Astrocyte of the cerebellum (primary cell): ENCODE measurements around the gene TMEM175.

Experiments
- DNase-seq: peaks from one replicate; pipeline ENCODE4 v3.0.0-alpha.2; 2011; ENCODE audit warnings: low read depth
- H3K4me3 ChIP-seq: 2 replicates; pipeline ENCODE4 v1.5.1; 2011; ENCODE audit warnings: mild to moderate bottlenecking, low read depth, low read length, moderate library complexity
- CTCF ChIP-seq: IDR thresholded peaks from 2 replicates; pipeline ENCODE4 v1.5.1; 2012; ENCODE audit warnings: low read length, low read depth, moderate library complexity, mild to moderate bottlenecking; ENCODE audit errors: missing control alignments
- in situ Hi-C: cut with HindIII; loops from 2 replicates; pipeline ENCODE4 v1.10.0; 2017; ENCODE audit warnings: low sequenced_read_pairs

Gene TMEM175

DNA sequence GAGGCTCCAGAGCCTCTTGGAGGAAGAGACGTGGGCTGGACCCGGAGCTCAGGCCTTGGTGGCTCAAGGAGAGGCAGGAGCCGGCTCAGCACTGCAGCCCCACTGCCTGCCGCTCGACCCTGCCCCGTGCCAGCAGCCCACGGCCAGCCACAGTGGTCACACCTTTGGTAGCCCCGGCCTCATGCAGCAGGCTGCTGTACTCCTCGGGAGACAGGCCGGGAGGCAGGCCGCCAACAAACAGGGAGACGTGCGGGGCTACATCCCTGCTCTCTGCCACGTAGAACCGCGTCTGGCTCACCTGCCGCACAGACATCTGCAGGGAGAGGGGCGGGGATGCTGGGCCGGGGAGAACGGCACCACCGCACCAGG is 33.5 kb downstream of the TMEM175 start:
- TF ChIP-seq CTCF = no peak
- H3K4me3 ChIP-seq = no peak overlapping the region
- no peak for DNase-seq
- in situ Hi-C loops = no loop called here

GRCh38 chr4:966266-967112 is 34.2 kb downstream of the TMEM175 start:
- TF ChIP-seq CTCF = no peak
- in situ Hi-C loops = no loop called here
- no peak overlapping the region for H3K4me3 ChIP-seq

DNA sequence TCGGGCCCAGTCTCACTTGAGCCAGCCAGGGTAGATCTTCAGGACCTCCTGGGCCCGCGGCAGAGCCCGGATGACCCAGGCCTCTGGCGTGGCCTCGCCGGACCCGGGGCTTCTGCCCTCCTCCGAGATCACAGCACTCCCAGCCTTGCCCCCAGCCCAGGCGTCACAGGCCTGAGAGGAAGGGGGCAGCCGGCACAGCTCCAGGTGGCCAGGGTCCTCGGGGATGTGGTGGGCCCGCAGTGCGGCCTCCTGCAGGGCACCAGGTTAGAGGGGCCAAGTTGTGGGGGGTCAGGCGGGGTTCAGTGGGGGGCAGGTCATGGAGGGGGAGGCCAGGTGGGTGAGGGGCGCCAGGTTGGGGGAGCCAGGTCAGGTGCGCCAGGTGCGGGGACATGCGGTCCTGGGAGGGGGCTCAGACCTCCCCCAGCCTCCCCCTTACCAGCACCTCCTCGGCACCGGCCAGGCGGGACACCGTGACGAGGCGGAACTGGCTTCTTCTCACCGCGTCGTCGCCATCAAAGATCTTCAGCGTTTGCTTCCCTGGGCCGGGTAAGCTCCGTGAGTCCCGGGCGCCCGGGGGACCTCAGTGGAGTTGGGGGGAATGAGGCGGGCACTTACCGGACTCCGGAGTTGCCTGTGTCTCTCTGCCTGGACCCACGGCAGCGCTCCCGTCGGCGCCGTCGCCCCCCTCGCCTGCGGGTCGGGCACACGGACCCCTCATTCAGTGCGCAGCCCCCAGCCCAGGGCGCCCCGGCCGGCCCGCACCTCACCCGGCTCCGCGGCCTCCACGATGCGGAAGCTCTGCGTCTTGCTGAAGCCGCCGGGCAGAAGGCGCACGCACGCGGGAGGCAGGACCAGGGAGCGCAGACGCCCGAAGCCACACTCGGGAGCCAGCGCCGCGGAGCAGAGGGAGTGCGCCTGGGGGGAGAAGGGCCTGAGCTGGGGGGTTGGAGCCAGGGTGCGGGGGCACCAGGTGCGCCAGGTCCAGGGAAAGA is 35.1 kb downstream of the TMEM175 start:
- DNase-seq = no peak
- in situ Hi-C loops = no loop called here
- H3K4me3 ChIP-seq = no peak overlapping the region

More at GRCh38 chr4:966266-967112, 34.2 kb downstream of the TMEM175 start:
- no peak for DNase-seq

DNA sequence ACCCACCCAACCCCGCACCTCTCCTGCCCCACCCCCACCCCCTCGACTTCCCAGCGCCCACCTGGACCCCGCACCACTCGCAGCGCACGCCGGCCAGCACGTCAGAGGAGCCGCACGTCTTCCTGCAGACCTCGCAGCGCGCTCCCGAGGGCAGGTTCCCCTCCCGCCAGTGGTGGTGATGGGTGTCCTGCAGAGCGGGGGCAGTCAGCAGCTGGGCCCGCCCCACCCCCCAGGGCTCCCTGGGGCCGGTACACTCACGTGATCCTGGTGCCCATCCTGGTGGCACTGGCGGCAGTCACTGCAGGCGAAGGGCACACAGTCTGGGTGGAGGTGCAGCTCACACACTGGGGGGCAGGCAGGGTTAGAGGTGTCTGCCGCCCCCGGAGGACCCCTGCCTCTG is 36.0 kb downstream of the TMEM175 start:
- in situ Hi-C loops = no loop called here
- no peak overlapping the region for H3K4me3 ChIP-seq
- TF ChIP-seq CTCF = no peak
- DNase-seq = no peak

More for the DNA sequence above, 35.1 kb downstream of the TMEM175 start:
- no peak for TF ChIP-seq CTCF

- in situ Hi-C loops = no loop called here
- no peak for DNase-seq
- TF ChIP-seq CTCF = no peak
- no peak overlapping the region for H3K4me3 ChIP-seq
Measured at GRCh38 chr4:968621-969394, 36.5 kb downstream of the TMEM175 start.

DNA sequence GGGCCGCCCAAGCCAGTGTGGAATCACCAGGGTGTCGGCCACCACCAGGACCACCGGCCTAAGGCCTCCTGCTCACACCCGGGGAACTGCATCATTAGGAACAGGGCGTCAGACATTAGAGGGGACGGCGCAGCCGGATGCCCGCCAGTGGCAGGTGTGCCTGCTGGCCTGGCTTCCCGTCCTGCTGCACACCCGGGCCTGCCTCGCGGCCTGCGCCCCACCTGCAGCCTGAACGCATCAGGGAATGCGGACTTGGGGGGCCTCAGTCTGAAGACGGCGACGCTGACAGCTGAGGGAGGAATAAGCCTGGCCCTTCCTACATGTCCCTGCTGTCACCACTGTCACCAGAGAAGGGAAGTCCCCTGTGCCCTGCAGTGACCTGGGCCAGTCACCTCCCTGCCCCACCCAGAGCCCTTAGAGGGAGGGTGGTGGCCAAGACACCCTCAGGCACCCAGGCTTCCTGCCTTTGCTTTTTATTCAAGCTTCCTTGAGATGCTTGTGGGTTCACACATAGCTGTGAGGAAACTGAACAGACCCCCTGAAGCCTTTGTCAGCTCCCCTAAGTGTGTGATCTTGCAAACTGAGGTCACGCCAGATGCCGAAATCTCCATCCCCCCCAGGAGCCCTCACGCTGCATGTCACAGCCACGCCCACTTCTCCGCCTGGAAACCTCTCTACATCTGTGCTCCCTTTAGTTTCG is 37.9 kb downstream of the TMEM175 start:
- DNase-seq = no peak

More for the DNA sequence above, 37.9 kb downstream of the TMEM175 start:
- H3K4me3 ChIP-seq = no peak overlapping the region
- in situ Hi-C loops = loop anchor here (5.0 kb wide), 2 partner anchors 38 to 62 kb away; partner anchors contain the start of genes GAK and TMEM175
- TF ChIP-seq CTCF = no peak
